Brain microvascular endothelial cell (primary cell): Measurements from ENCODE around the gene TCEAL4.

Source experiments
- DNase-seq: peaks from one replicate; pipeline ENCODE4 v3.0.0-alpha.2; 2020
- H3K27ac ChIP-seq: fragments of 250-450 bp; sonication (Bioruptor Pico); 2 replicates; pipeline ENCODE4 v1.5.1; 2020; ENCODE audit warnings: mild to moderate bottlenecking, moderate library complexity
- H3K27me3 ChIP-seq: fragments of 250-450 bp; sonication (Bioruptor Pico); replicated peaks from 2 replicates; pipeline ENCODE4 v1.5.1; 2020; ENCODE audit warnings: mild to moderate bottlenecking
- H3K36me3 ChIP-seq: fragments of 250-450 bp; sonication (Bioruptor Pico); replicated peaks from 2 replicates; pipeline ENCODE4 v1.5.1; 2020; ENCODE audit warnings: mild to moderate bottlenecking
- H3K4me3 ChIP-seq: 2 replicates; pipeline ENCODE4 v1.5.1; 2011; ENCODE audit warnings: low read depth, mild to moderate bottlenecking, control low read depth, low read length, moderate library complexity
- in situ Hi-C: cut with HindIII; loops from 2 replicates; pipeline ENCODE4 v1.10.0; 2017; ENCODE audit warnings: low sequenced_read_pairs, low pct_ligation_motif_present
- TF ChIP-seq, protein P1 (sequence below): IDR thresholded peaks from 2 replicates; pipeline ENCODE4 v1.5.1; 2011; ENCODE audit warnings: low read depth, mild to moderate bottlenecking, moderate library complexity, low read length, control low read depth, inconsistent platforms; ENCODE audit errors: missing control alignments

Gene TCEAL4

DNA sequence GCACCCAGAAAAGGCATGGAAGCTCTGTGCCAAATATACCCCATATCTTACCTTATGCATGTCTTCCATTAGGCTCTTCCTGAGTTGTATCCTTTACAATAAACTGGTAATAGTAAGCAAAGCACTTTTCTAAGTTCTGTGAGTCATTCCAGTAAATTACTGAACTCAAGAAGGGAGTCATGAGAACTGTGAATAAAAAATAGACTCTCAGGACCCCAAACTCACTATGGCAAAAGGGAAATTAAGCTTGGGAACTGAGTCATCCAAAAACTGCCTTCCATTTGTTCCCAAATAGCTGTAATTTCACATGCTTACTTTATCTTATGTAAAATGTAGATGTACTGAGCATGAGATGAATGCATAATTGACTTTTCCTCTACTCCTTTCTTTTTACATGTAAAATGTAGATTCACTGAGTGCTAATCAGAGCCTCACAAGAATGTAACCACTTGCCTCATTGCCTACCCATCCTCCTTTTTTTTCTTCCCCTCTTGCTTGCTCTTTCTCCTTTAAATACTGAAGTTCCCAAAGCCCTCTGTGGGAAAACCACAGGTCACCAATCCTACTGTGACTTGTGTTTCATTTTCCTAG lies 30.6 kb downstream of the TCEAL4 start:
- Histone ChIP-seq H3K4me3 (no peak overlapping the region), H3K27ac (no peak overlapping the region)
- TF ChIP-seq, protein P1, sequence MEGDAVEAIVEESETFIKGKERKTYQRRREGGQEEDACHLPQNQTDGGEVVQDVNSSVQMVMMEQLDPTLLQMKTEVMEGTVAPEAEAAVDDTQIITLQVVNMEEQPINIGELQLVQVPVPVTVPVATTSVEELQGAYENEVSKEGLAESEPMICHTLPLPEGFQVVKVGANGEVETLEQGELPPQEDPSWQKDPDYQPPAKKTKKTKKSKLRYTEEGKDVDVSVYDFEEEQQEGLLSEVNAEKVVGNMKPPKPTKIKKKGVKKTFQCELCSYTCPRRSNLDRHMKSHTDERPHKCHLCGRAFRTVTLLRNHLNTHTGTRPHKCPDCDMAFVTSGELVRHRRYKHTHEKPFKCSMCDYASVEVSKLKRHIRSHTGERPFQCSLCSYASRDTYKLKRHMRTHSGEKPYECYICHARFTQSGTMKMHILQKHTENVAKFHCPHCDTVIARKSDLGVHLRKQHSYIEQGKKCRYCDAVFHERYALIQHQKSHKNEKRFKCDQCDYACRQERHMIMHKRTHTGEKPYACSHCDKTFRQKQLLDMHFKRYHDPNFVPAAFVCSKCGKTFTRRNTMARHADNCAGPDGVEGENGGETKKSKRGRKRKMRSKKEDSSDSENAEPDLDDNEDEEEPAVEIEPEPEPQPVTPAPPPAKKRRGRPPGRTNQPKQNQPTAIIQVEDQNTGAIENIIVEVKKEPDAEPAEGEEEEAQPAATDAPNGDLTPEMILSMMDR, result no peak

DNA sequence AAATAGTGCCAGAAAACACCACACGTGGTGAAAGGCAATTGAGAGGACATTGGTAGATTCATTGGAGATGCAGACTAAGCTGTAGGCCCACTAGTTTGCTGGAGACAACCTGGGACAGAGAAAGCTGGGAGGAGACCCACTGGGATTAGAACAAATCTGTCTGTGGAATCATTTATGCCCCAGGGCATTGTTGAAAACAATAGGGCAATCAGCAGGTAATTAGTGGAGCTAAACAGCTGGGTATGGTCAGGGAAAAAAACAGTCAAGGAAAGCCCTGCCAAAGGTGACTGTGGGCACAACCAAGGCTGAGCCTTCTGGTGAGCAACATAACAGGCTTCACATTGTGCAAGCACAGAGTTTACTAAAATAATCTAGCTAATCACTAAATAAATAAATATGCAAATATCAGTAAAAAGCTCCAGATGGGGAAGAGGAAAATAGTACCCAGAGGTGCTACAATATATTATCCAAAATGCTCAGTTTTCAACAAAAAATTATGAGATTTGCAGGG lies 31.4 kb downstream of the TCEAL4 start:
- in situ Hi-C loops, result no loop called here
- H3K27ac ChIP-seq, result no peak overlapping the region
- TF ChIP-seq, protein P1, result no peak
- DNase-seq, result no peak
- H3K4me3 ChIP-seq, result no peak overlapping the region
- H3K27me3 ChIP-seq, result no peaks in the 10 kb centered on the region
- no peaks in the 10 kb centered on the region for H3K36me3 ChIP-seq

More for the DNA sequence above, 30.6 kb downstream of the TCEAL4 start:
- no peaks in the 10 kb centered on the region for H3K36me3 ChIP-seq
- in situ Hi-C loops, result no loop called here
- DNase-seq, result no peak
- no peaks in the 10 kb centered on the region for H3K27me3 ChIP-seq

DNA sequence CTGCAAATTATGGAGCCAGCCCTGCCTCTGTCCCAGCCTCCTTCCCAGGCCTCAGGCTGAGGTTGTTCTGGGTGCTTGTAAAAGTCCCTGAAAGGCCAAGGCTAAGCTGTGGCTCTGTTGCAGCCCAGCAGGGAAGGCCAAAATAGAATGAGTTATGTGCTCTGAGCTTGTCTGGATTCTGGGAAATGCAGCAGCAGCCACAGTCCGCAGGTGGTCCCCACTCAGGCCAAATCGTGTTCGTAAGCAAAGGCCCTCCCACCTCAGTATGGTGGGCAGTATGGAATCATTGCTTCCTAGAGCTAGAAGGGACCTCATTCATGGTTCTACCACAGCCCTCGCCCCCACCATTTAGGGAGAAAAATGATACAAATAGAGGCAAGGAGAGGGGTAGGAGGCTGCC lies 38.8 kb downstream of the TCEAL4 start:
- H3K27me3 ChIP-seq, result no peaks in the 10 kb centered on the region
- H3K27ac ChIP-seq, result no peak overlapping the region
- no peaks in the 10 kb centered on the region for H3K36me3 ChIP-seq
- TF ChIP-seq, protein P1, result no peak
- no peak overlapping the region for H3K4me3 ChIP-seq
- in situ Hi-C loops, result no loop called here
- no peak for DNase-seq

DNA sequence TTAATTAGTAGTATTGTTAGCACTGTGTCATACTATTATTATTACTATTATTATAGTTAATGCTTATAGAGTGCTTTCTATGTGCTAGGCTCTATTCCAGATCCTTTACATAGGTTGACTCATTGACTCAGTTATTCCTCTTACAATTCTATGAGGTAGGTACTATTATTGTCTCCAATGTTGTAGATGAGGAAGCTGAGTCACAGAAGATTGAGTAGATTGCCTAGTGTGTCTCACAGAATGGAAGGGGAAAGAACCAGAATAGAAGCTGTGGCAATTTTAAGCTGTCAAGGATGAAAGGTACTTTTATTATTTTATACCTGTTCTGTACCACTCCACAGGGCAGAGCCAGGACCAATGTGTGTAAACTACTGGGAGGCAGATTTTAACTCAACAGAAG lies 41.5 kb downstream of the TCEAL4 start:
- TF ChIP-seq, protein P1, result no peak
- no peak for DNase-seq
- Histone ChIP-seq H3K27ac (no peak overlapping the region), H3K4me3 (no peak overlapping the region), H3K27me3 (no peaks in the 10 kb centered on the region), H3K36me3 (no peaks in the 10 kb centered on the region)
- in situ Hi-C loops, result no loop called here

DNA sequence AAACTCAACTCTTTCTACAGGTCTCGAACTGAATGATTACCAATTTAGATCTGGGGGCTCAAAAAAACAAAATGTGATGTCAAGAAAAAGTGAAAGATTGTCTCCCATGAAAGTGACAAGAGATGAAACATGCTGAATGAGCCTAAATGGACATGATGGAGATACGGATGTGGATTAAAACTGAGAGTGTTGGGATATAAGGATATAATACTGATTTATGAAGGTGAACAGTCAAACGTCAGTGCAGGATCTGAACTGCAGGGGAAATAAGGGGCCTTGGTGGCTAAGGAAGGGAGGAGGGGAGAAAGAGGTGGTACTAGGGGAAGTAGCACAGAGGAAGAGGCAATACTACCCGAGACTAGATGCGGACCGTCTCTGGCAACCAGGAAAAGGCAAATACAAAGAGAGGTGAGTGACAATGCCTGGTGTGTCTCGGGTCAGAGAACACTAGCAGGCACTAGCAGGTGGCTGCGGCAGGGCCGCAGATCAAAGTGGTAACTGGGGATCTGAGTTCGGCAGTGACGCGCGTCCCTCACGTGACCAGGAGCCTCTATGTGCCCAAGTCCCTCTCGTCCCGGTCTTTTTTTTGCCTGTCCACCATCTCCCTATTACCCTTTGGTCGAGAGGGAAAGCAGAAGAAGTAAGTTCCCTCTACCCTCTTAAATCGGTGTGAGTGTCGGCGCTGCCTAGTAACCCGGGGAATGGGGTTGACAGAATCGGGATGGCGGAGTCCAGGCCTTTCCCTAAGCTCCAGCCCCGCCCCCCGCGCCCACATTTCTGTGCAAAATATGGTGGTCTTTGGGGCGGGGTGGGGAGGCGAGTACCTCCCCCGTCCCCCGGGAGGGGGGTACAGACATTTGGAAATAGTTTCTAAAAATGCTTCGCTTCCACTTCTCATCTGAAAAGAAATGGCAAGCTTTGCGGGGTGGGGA lies 43.3 kb downstream of the TCEAL4 start, which contains the start of gene TCEAL1:
Gene TCEAL1 (plus strand): TSS at position 590 of the 932 bp plus-strand sequence. CDS start 942 bp downstream, outside the sequence.
- peak within 1 kb of the TSS; percentile 31 for H3K27ac ChIP-seq
- DNase-seq, result peak; percentile 12
- H3K36me3 ChIP-seq, result no peaks in the 10 kb centered on the region
- peak within 1 kb of the TSS; percentile 69 for H3K4me3 ChIP-seq
- H3K27me3 ChIP-seq, result no peaks in the 10 kb centered on the region
- in situ Hi-C loops, result no loop called here
- TF ChIP-seq, protein P1, result no peak
